Left lung (tissue), 10 donors: Measurements from ENCODE around the gene CHSY1. TPM values are rescaled to one million over a fixed set of nuclear protein-coding genes. Genes with fewer than 3 reads are reported as not detected.

Experiments
- ATAC-seq: fragments of 200-7000 bp; cut with Tn5 transposase; one replicate; pipeline ENCODE4 v1.9.1; 2020; ENCODE audit warnings: moderate library complexity
- DNase-seq, 4 donors: peaks; one replicate each; pipeline ENCODE4 v3.0.0-alpha.2; 2013 to 2020
- H3K27ac ChIP-seq, 2 donors: fragments of 200-600 bp; sonication (generic) in 1 of 2; one replicate each; pipeline versions ENCODE4 v1.5.0 to v1.8.0; 2020 to 2021
- H3K27me3 ChIP-seq, 2 donors: fragments of 200-600 bp; sonication (generic) in 1 of 2; one replicate each; pipeline versions ENCODE4 v1.5.0 to v1.8.0; 2020 to 2021
- H3K36me3 ChIP-seq, 2 donors: fragments of 200-600 bp; sonication (generic) in 1 of 2; one replicate each; pipeline versions ENCODE4 v1.5.0 to v1.8.0; 2020 to 2021
- H3K4me1 ChIP-seq, 2 donors: fragments of 200-600 bp; one replicate each; pipeline ENCODE4 v1.8.0; 2021
- H3K4me3 ChIP-seq, 2 donors: fragments of 200-600 bp; sonication (generic) in 1 of 2; one replicate each; pipeline versions ENCODE4 v1.5.0 to v1.8.0; 2020 to 2021; ENCODE audit warnings: mild to moderate bottlenecking in 1 of 2
- H3K9me3 ChIP-seq, 2 donors: fragments of 200-600 bp; sonication (generic) in 1 of 2; one replicate each; pipeline versions ENCODE4 v1.5.0 to v1.8.0; 2020 to 2021
- intact Hi-C, 2 donors: fragments of 100-400 bp; cut with DNase I; formaldehyde crosslinking; loops; one replicate each; pipeline versions ENCODE4 v1.11.2 to v1.14.2; 2022
- polyA plus RNA-seq, 6 donors: library from polyadenylated mRNA; unstranded; fragments of 120-200 nt; gene quantifications; one replicate each; pipeline ENCODE4 v1.2.1, GENCODE V29; 2013; ENCODE audit not compliant: insufficient read length in 6 of 6
- total RNA-seq, 2 donors: library from RNA; stranded (reverse); fragmentation: NEBNext Ultra II Directional; extraction: Animal tissue kit (Norgen Biotek cat#: 25700); gene quantifications; one replicate each; pipeline ENCODE4 v1.2.1, GENCODE V29; 2021
- TF ChIP-seq, protein P1 (sequence below), 2 donors: fragments of 200-600 bp; sonication (generic) in 1 of 2; IDR thresholded peaks; one replicate each; pipeline versions ENCODE4 v1.5.0 to v1.8.0; 2021; ENCODE audit warnings: antibody characterized with exemption in 2 of 2
- donor health status: DM: no; HTN: yes; CAD: no.
- donor health status: DM: no; HTN: no; CAD: no.

The CHSY1 gene
- total and polyA plus RNA-seq, 8 donors: 33.3 to 61.5 (median 51.5) TPM

DNA sequence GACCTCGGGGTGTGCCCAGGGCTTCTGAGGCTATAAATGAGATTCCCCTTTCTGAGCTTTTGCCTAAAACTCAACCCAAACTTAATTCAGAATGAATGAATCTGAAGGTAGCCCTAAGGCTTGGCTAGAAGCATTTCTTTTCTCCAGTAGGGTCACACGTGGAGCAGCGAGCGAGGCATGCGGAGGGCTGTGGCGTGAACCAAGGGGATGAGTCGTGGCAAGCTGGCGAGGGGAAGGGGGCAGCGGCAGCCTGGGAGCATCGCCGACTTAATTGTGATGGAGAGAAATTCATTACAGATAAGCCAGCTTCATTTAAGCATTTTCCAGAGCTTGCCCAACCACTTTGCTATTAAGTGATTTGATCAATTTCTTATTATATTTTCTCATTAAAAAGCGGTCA, 79.9 kb downstream of the CHSY1 start:
- intact Hi-C loops: no loop called here
- DNase-seq (no peak), ATAC-seq (no peak)
- TF ChIP-seq, protein P1, sequence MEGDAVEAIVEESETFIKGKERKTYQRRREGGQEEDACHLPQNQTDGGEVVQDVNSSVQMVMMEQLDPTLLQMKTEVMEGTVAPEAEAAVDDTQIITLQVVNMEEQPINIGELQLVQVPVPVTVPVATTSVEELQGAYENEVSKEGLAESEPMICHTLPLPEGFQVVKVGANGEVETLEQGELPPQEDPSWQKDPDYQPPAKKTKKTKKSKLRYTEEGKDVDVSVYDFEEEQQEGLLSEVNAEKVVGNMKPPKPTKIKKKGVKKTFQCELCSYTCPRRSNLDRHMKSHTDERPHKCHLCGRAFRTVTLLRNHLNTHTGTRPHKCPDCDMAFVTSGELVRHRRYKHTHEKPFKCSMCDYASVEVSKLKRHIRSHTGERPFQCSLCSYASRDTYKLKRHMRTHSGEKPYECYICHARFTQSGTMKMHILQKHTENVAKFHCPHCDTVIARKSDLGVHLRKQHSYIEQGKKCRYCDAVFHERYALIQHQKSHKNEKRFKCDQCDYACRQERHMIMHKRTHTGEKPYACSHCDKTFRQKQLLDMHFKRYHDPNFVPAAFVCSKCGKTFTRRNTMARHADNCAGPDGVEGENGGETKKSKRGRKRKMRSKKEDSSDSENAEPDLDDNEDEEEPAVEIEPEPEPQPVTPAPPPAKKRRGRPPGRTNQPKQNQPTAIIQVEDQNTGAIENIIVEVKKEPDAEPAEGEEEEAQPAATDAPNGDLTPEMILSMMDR (IDR thresholded peaks at IDR 0.05): no peak
- no peak overlapping the region for H3K4me3 ChIP-seq
- H3K27ac ChIP-seq: peak overlapping the region in 1 of 2 donors; percentile 96
- peaks cover 0 to 11% of the 10 kb centered on the region in 2 donors for H3K36me3 ChIP-seq
- H3K9me3 ChIP-seq: no peaks in the 10 kb centered on the region
- no peaks in the 10 kb centered on the region for H3K27me3 ChIP-seq
- H3K4me1 ChIP-seq: peaks cover 5 to 89% of the 10 kb centered on the region in 2 donors

DNA sequence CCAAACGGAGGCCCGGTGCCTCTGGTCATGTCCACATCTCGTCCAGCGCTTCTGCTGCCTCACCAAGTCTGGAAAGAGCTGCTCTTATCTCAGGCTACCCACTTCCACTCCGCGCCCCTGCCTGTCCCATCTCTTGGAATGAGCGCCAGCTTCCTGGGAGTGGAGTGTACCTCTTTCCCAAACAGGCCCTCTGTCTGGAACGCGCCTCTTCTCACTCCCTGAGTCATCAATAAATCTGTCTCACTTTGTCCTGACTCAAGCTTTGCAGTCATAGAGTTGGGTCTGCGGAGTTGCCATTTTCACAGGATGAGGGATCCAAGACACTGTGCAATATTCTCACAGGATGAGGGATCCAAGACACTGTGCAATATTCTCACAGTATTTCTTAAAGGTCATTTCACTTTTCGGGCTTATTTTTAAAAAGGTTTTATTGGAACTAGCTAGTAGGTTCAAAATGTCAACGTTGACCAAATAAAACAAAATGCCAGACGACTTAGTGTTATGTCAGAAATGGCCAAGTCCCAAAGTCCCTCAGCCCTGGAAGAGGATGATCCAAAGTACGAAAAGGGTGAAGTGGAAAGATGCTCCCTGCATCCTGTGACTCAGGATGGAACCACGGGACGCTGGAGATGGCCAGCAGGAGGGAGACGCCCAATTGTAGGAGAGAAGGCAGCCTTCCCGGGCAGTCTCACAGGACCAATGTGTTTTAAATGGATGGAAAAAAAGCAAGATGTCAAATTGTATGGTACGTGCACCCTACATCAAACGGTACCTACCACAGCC, 81.1 kb downstream of the CHSY1 start:
- peaks cover 5 to 82% of the 10 kb centered on the region in 2 donors for H3K4me1 ChIP-seq
- peaks cover 0 to 11% of the 10 kb centered on the region in 2 donors for H3K36me3 ChIP-seq
- intact Hi-C loops: no loop called here
- ATAC-seq: no peak
- no peaks in the 10 kb centered on the region for H3K27me3 ChIP-seq
- TF ChIP-seq, protein P1 (IDR thresholded peaks at IDR 0.05): no peak
- peak overlapping the region in 1 of 2 donors; percentile 96 for H3K27ac ChIP-seq
- no peak for DNase-seq
- H3K4me3 ChIP-seq: no peak overlapping the region
- peaks cover 0 to 10% of the 10 kb centered on the region in 2 donors for H3K9me3 ChIP-seq

DNA sequence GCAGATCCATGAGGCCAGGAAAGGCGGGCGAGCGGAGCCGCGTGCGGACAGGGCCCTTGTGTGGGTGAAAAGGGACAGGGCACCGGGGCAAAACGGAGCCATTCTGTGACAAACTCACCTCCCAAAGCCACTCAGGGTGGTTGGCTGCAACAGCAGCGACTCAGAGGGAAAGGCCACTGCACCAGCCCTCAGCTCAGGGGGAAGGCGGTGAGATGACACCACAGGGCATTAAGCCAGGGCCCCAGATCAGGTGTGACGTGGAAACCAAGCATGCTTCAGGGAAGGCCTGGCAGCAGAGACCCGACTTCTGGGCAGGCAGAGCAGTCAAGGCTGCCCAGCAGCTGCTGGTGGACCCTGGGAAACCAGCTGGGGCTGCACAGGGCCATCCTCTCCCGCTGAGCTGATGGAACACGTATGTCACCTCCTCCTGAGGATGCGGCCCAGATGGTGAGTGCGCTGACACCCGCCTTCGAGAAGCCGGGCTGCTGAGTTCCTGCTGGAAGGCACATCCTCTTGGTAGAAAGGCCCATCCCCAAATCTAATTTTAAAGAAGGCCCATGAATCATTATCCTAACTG, 82.3 kb downstream of the CHSY1 start:
- Histone ChIP-seq H3K9me3 (peaks cover 0 to 22% of the 10 kb centered on the region in 2 donors), H3K27ac (peak overlapping the region in 1 of 2 donors; percentile 96), H3K27me3 (no peaks in the 10 kb centered on the region), H3K36me3 (peaks cover 0 to 3% of the 10 kb centered on the region in 2 donors), H3K4me1 (peaks cover 5 to 73% of the 10 kb centered on the region in 2 donors), H3K4me3 (no peak overlapping the region)
- intact Hi-C loops: no loop called here
- DNase-seq (no peak), ATAC-seq (no peak)
- TF ChIP-seq, protein P1 (IDR thresholded peaks at IDR 0.05): no peak

DNA sequence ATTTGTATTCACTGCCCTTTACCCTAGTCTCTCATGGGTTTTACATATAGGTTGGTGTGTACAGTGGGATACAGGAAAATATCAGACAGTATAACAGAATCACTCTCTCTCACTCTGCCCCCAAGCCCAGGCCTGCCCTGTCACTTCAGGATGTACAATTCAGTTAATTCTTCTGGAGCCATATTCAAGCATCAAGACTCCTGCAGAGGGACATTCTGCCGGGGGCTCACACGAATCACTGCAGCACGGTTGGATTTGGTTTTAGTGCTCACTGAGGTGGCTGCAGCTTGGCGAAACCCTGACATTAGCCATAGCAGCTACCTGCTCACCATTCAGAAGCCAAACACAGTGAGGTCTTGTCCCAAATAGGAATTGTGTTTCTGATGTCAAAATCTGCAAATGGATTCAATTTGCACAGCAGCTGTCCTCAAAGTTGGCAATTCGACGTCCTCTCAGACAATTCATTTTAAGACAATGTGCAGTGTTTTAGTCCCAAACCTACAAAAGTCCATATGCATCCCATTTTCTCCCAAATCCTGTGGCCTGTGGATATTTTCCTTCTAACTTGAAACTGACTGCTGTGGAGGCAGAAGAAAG, 82.9 kb downstream of the CHSY1 start:
- H3K27me3 ChIP-seq: no peaks in the 10 kb centered on the region
- ATAC-seq (no peak), DNase-seq (peak in 1 of 4 donors; percentile 12)
- H3K27ac ChIP-seq: peak overlapping the region; percentile 86 to 96
- H3K4me3 ChIP-seq: peak overlapping the region in 1 of 2 donors; percentile 21
- TF ChIP-seq, protein P1 (IDR thresholded peaks at IDR 0.05): no peak
- no peaks in the 10 kb centered on the region for H3K36me3 ChIP-seq
- H3K4me1 ChIP-seq: peaks cover 5 to 67% of the 10 kb centered on the region in 2 donors
- peaks cover 0 to 28% of the 10 kb centered on the region in 2 donors for H3K9me3 ChIP-seq
- intact Hi-C loops: no loop called here

DNA sequence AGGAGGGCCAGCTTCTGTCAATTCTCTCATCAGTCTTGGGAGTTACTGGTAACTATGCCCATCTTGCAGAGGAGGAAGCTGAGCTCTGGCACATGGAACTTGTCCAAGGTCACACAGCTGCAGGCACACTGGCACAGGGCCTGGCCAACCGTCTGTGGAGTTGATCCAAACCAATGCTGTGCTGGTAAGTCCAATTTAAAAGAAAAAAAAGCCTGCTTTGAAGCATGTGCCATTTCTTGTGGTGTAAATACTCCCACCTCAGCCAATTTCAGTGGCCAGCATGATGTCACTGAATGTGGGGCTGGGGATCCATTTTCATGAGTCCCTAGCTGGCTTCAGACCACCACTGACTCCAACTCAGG, 83.4 kb downstream of the CHSY1 start:
- ATAC-seq (peak; percentile 36), DNase-seq (no peak)
- TF ChIP-seq, protein P1 (IDR thresholded peaks at IDR 0.05): no peak
- intact Hi-C loops: no loop called here
- Histone ChIP-seq H3K36me3 (no peaks in the 10 kb centered on the region), H3K9me3 (peaks cover 0 to 29% of the 10 kb centered on the region in 2 donors), H3K4me1 (peaks cover 5 to 62% of the 10 kb centered on the region in 2 donors), H3K27me3 (no peaks in the 10 kb centered on the region), H3K27ac (peak overlapping the region; percentile 86 to 96), H3K4me3 (peak overlapping the region in 1 of 2 donors; percentile 21)
